Skeletal muscle tissue (tissue), 4 donors: ENCODE measurements around the gene USF2. TPM values are rescaled to one million over a fixed set of nuclear protein-coding genes. Genes with fewer than 3 reads are reported as not detected.
"Not testable (repeated sequence)": the region's sequence is repeated elsewhere in the genome, so short reads cannot be mapped to it uniquely, and the experiment has no call there.

ENCODE experiments used
- H3K27ac ChIP-seq: one replicate; pipeline ENCODE4 v1.7.0; 2013; ENCODE audit warnings: mild to moderate bottlenecking, low read depth, low read length, inconsistent platforms
- H3K27me3 ChIP-seq, 3 donors: one replicate each; pipeline ENCODE4 v1.7.0; 2013; ENCODE audit warnings: low read length in 3 of 3; ENCODE audit not compliant: control insufficient read depth in 3 of 3, insufficient read depth in 3 of 3
- H3K36me3 ChIP-seq, 3 donors: one replicate each; pipeline ENCODE4 v1.7.0; 2013; ENCODE audit warnings: low read length in 3 of 3; ENCODE audit not compliant: control insufficient read depth in 3 of 3, insufficient read depth in 3 of 3
- H3K4me1 ChIP-seq, 3 donors: one replicate each; pipeline ENCODE4 v1.7.0; 2013; ENCODE audit warnings: low read length in 3 of 3, mild to moderate bottlenecking in 3 of 3; ENCODE audit not compliant: control insufficient read depth in 3 of 3, insufficient read depth in 3 of 3
- H3K4me3 ChIP-seq, 3 donors: one replicate each; pipeline ENCODE4 v1.7.0; 2013; ENCODE audit warnings: low read length in 3 of 3
- H3K9ac ChIP-seq, 3 donors: one replicate each; pipeline ENCODE4 v1.7.0; 2013; ENCODE audit warnings: low read length in 3 of 3, mild to moderate bottlenecking in 3 of 3, moderate library complexity in 2 of 3, low read depth in 1 of 3
- H3K9me3 ChIP-seq, 3 donors: one replicate each; pipeline ENCODE4 v1.7.0; 2013; ENCODE audit warnings: low read length in 3 of 3; ENCODE audit not compliant: control insufficient read depth in 3 of 3
- total RNA-seq: library from RNA; depleted of rRNA; stranded (reverse); fragments of >200 nt; gene quantifications from one replicate; pipeline ENCODE4 v1.2.3, GENCODE V29; 2014
- donor health status: Osteomylitis.

The USF2 gene
- total RNA-seq, 1 donor from 2014 or later = 24.5 TPM

DNA sequence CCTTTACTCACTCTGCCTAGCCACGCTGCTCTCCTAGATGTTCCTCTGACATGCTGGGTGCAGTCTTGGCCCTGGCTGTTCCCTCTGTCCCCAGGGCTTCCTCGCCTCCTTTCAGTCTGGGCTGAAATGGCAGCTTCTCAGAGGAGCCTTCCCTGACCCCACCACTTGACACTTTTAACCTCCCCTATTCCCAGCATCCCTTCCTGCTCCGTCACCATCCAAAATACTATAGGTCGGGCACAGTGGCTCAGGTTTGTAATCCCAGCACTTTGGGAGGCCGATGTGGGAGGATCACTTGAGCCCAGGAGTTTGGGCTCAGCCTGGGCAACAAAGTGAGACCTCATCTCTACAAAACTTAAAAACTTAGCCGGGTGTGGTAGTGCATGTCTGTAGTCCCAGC lies 42.8 kb upstream of the USF2 start:
- no peaks in the 10 kb centered on the region for H3K36me3 ChIP-seq
- no peak overlapping the region for H3K4me3 ChIP-seq
- no peak overlapping the region for H3K27ac ChIP-seq
- H3K9ac ChIP-seq = no peak overlapping the region
- no peaks in the 10 kb centered on the region for H3K9me3 ChIP-seq
- H3K27me3 ChIP-seq = peaks cover 7 to 25% (median 20%) of the 10 kb centered on the region in 3 donors
- peaks cover 0 to 3% (median 0%) of the 10 kb centered on the region in 3 donors for H3K4me1 ChIP-seq

DNA sequence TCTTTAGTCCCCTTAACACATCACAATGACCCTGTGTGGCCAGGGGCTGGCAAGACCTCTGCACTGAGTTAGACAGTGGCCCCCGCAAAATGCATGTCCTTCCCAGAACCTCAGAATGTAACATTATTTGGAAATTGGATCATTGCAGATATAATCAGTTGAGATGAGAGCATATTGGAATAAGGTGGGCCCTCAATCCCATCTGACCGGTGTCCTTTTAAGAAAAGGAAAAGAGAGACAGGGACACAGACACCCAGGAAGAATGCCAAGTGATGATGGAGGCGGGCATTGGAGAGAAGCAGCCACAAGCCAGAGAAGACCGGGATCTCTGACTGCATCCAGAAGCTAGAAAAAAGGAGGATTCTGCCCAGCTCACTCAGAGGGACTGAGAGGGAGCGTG lies 42.0 kb upstream of the USF2 start:
- Histone ChIP-seq H3K9ac (no peak overlapping the region), H3K4me3 (no peak overlapping the region), H3K9me3 (no peaks in the 10 kb centered on the region), H3K27me3 (peaks cover 7 to 25% (median 20%) of the 10 kb centered on the region in 3 donors), H3K27ac (no peak overlapping the region), H3K36me3 (no peaks in the 10 kb centered on the region), H3K4me1 (peaks cover 0 to 3% (median 0%) of the 10 kb centered on the region in 3 donors)

DNA sequence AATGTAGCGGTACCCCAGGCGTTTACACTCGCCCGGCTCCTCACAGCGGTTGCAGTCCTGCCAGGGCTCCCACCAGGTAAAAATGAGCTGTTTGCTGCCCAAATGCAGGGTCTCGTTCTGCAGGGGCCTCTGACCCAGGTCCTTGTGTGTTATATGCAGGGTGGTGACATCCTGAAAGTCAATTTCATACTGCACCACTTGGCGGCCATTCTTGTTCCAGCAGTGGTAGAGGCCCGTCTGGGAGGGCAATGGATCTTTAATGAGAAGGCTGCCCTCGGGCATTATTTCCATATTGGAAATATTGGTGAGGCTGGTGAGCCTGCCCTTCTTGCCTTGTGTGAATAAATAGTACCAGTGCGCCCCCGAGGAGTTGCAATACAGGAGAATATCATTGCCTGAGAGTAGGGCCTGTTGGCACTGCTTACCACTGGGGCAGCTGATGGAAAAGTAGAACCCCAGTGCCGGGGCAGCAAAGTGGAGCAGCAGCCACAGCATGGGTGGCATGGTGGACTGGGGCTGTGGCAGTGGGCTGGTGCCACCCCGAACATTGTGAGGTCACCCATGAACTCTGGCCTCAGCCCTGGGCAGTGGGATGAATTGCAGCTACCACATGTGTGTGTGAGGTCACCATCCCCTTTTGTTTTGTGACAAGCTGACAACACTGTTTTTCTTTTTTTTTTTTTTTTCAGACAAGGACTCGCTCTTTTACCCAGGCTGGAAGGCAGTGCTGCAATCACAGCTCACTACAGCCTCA lies 40.4 kb upstream of the USF2 start, which contains the start of gene FAM187B:
FAM187B (minus strand) TSS at position 563 of the 754 bp plus-strand sequence; CDS start at position 504, 59 bp downstream.
- H3K27ac ChIP-seq = no peak within 1 kb of the TSS
- H3K36me3 ChIP-seq = no peaks in the 10 kb centered on the region
- no peak within 1 kb of the TSS for H3K9ac ChIP-seq
- H3K4me3 ChIP-seq = no peak within 1 kb of the TSS
- no peaks in the 10 kb centered on the region for H3K9me3 ChIP-seq
- H3K4me1 ChIP-seq = peaks cover 0 to 3% (median 0%) of the 10 kb centered on the region in 3 donors
- H3K27me3 ChIP-seq = peaks cover 2 to 18% (median 18%) of the 10 kb centered on the region in 3 donors

DNA sequence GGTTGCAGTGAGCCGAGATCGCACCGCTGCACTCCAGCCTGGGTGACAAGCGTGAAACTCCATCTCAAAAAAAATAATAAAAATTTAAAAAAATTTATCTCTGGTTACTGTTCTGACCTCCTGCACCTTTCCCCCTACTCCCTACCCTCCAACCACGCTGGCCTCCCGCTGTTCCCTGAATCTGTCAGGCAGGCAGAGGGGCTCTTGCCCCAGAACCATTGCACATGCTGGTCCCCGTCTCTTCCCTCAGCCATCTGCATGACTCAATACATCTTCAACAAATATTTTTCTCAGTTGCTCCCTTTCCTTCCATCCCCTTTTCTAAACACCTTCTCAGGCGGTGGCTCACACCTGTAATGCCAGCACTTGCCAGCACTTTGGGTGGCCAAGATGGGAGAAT lies 39.2 kb upstream of the USF2 start:
- H3K27ac ChIP-seq = no peak overlapping the region
- no peaks in the 10 kb centered on the region for H3K9me3 ChIP-seq
- H3K4me1 ChIP-seq = peaks cover 0 to 3% (median 0%) of the 10 kb centered on the region in 3 donors
- H3K4me3 ChIP-seq = no peak overlapping the region
- H3K36me3 ChIP-seq = no peaks in the 10 kb centered on the region
- H3K9ac ChIP-seq = no peak overlapping the region
- peaks cover 0 to 15% (median 14%) of the 10 kb centered on the region in 3 donors for H3K27me3 ChIP-seq

DNA sequence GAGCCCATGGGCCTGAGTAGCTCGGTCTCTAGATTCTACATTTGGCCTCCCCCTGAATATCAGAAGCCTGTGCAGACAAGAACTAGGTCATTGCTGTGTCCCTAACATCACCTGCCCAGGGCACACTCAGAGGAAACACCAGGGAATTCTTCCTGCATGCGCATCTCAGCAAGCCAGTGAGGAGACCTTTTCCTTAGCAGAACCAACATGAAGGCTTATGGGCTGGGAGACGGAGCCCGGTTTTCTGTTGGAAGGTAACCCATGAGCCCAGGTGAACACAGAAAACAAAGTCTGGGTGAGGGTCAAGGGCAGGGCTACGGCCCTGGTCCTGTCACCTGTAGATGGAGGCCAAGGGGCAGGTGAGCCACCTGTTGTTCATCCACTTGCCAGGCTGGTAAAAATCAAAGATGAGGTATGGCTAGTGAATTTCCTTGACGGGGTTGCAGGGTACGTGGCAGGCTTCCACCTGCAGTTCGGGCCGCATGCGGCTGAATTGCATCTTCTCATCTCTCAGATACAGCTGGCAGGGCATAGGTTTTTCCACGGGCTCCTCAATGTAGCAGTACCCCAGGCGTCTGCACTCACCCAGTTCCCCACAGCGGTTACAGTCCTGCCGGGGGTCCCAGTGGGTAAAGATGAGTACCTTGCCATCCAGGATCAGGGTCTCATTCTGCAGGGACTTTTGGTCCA lies 36.7 kb upstream of the USF2 start:
- H3K27me3 ChIP-seq = peaks cover 0 to 2% (median 0%) of the 10 kb centered on the region in 3 donors
- H3K9me3 ChIP-seq = no peaks in the 10 kb centered on the region
- H3K27ac ChIP-seq = no peak overlapping the region
- H3K4me1 ChIP-seq = no peaks in the 10 kb centered on the region
- no peaks in the 10 kb centered on the region for H3K36me3 ChIP-seq
- H3K9ac ChIP-seq = no peak overlapping the region
- H3K4me3 ChIP-seq = no peak overlapping the region

DNA sequence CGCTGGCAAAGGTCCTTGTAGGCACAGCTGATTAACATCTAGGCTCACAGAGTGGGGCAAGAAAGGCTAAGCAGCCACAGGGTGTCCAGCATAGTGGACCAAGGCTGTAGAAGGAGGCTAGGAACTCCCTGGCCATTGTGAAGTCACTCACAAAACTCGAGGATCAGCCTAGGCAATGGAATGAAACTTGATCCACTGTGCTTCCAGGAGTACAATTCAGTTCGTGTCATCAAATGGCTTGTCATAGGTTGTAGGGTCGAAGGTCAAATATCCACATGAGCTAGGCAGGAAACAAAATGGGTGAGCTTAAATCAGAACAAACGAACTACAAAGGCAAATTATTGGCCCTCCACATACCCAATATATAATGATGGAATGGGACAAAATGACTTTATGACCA lies 35.9 kb upstream of the USF2 start:
- Histone ChIP-seq H3K4me1 (no peaks in the 10 kb centered on the region), H3K27ac (no peak overlapping the region), H3K9ac (no peak overlapping the region), H3K4me3 (no peak overlapping the region), H3K9me3 (no peaks in the 10 kb centered on the region), H3K36me3 (no peaks in the 10 kb centered on the region), H3K27me3 (peaks cover 0 to 2% (median 0%) of the 10 kb centered on the region in 3 donors)

DNA sequence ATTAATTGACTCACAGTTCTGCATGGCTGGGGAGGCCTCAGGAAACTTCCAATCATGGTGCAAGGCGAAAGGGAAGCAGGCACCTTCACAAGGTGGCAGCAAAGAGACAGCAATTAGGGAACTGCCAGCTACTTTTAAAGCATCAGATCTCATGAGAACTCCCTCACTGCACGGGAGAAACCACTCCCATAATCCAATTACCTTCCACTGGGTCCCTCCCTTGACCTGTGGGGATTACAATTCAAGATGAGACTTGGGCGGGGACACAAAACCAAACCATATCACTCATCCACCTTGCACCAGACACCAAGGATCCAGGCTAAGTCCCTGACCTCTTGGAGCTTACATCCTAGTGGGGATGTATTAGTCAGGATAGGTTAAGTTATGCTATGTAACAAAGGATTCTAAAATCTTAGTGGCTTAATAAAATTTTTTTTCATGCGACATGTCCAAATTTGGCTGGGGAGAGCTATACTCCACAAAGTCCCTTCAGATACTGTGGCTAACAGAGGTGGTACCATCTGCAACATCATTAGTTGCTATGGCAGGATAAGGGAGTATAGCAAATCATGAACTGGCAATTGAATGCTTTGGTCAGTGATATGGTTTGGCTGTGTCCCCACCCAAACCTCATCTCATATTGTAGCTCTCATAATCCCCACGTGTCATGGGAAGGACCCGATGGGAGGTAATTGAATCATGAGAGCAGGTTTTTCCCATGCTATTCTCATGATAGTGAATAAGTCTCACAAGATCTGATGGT lies 31.9 kb upstream of the USF2 start:
- H3K9ac ChIP-seq = no peak overlapping the region

DNA sequence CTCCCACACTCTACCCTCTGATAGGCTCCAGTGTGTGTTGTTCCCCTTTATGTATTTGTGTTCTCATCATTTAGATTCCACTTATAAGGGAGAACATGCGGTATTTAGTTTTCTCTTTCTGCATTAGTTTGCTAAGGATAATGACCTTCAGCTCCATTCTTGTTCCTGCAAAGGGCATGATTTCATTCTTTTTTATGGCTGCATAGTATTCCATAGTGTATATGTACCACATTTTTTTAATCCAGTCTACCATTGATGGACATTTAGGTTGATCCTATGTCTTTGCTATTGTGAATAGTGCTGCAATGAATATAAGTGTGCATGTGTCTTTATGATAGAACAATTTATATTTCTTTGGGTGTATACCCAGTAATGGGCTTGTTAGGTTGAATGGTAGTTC lies 29.2 kb upstream of the USF2 start:
- not testable (repeated sequence) for H3K36me3 ChIP-seq, H3K27me3 ChIP-seq

More for the DNA sequence above, 31.9 kb upstream of the USF2 start:
- H3K36me3 ChIP-seq = no peaks in the 10 kb centered on the region
- H3K4me1 ChIP-seq = no peaks in the 10 kb centered on the region
- H3K9me3 ChIP-seq = peaks cover 0 to 5% (median 0%) of the 10 kb centered on the region in 3 donors
- H3K27me3 ChIP-seq = peaks cover 0 to 2% (median 0%) of the 10 kb centered on the region in 3 donors
- no peak overlapping the region for H3K27ac ChIP-seq
- no peak overlapping the region for H3K4me3 ChIP-seq

DNA sequence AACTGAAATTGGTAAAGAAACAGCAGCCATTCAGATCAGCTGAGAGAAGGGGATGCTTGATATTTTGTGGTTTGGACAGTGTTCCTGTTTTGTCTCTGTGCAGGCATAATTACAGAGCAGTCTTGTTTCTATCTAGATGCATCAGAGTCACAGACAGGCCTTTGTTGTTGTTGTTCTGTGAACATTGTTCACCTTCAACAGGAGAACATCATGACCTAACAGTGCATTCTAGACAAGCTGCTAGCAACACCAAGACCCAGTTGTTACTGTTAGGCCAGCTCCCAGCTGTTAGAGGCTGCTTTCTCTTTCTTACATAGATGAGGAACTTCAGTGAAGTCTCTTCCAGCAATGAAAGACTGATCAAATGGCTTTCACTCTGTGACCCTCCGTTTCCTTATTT lies 28.4 kb upstream of the USF2 start:
- no peak overlapping the region for H3K4me3 ChIP-seq
- no peaks in the 10 kb centered on the region for H3K4me1 ChIP-seq
- H3K9me3 ChIP-seq = peaks cover 0 to 5% (median 0%) of the 10 kb centered on the region in 3 donors
- H3K27ac ChIP-seq = no peak overlapping the region
- no peak overlapping the region for H3K9ac ChIP-seq
- peaks cover 0 to 2% (median 0%) of the 10 kb centered on the region in 3 donors for H3K27me3 ChIP-seq
- no peaks in the 10 kb centered on the region for H3K36me3 ChIP-seq

More for the DNA sequence above, 29.2 kb upstream of the USF2 start:
- H3K9me3 ChIP-seq, H3K4me1 ChIP-seq, H3K27ac ChIP-seq, H3K9ac ChIP-seq, H3K4me3 ChIP-seq: not testable (repeated sequence)
